ENCODE data around the gene LMO1. TPM values are rescaled to one million over a fixed set of nuclear protein-coding genes. Genes with fewer than 3 reads are reported as not detected.

The LMO1 gene
- total RNA-seq, 1 experiment from 2014 or later, result 0.27 TPM

GRCh38 chr11:8248786-8249185 lies 14.9 kb downstream of the LMO1 start:
- no peaks in the 10 kb centered on the region for H3K9me3 ChIP-seq (ENCODE audit: control insufficient read depth in 1 of 2, insufficient read depth in 1 of 2, low read depth in 1 of 2, low read length in 2 of 2)
- H3K36me3 ChIP-seq (ENCODE audit: control insufficient read depth in 1 of 2, insufficient read depth in 2 of 2, low read length in 2 of 2), result no peaks in the 10 kb centered on the region
- no peaks in the 10 kb centered on the region for H3K79me2 ChIP-seq (ENCODE audit: insufficient read depth, low read length)
- peaks cover 0 to 16% of the 10 kb centered on the region in 2 experiments; a peak in 2 of 4 replicates for H3K4me1 ChIP-seq (ENCODE audit: control insufficient read depth in 1 of 2, insufficient read depth in 2 of 2, low read length in 2 of 2)
- intact Hi-C loops (cut with micrococcal nuclease), result no loop called here
- TF ChIP-seq FOSL1 (IDR thresholded peaks at IDR 0.05; ENCODE audit: low read depth) (no peak), POLR2AphosphoS5 (IDR thresholded peaks at IDR 0.05; ENCODE audit: low read depth, low read length) (no peak), YY1 (IDR thresholded peaks at IDR 0.05; ENCODE audit: extremely low read depth, insufficient replicate concordance, low read depth, low read length) (no peak), TCF7L2 (IDR thresholded peaks at IDR 0.05; ENCODE audit: borderline replicate concordance, extremely low read depth, insufficient read depth, insufficient read length) (no peak), RAD21 (IDR thresholded peaks at IDR 0.05; ENCODE audit: low read depth) (no peak), EGR1 (IDR thresholded peaks at IDR 0.05; ENCODE audit: low read depth) (no peak), SIN3A (IDR thresholded peaks at IDR 0.05; ENCODE audit: low read depth) (no peak), EZH2phosphoT487 (IDR thresholded peaks at IDR 0.05; ENCODE audit: borderline replicate concordance) (no peak)
- TF ChIP-seq, protein P1, sequence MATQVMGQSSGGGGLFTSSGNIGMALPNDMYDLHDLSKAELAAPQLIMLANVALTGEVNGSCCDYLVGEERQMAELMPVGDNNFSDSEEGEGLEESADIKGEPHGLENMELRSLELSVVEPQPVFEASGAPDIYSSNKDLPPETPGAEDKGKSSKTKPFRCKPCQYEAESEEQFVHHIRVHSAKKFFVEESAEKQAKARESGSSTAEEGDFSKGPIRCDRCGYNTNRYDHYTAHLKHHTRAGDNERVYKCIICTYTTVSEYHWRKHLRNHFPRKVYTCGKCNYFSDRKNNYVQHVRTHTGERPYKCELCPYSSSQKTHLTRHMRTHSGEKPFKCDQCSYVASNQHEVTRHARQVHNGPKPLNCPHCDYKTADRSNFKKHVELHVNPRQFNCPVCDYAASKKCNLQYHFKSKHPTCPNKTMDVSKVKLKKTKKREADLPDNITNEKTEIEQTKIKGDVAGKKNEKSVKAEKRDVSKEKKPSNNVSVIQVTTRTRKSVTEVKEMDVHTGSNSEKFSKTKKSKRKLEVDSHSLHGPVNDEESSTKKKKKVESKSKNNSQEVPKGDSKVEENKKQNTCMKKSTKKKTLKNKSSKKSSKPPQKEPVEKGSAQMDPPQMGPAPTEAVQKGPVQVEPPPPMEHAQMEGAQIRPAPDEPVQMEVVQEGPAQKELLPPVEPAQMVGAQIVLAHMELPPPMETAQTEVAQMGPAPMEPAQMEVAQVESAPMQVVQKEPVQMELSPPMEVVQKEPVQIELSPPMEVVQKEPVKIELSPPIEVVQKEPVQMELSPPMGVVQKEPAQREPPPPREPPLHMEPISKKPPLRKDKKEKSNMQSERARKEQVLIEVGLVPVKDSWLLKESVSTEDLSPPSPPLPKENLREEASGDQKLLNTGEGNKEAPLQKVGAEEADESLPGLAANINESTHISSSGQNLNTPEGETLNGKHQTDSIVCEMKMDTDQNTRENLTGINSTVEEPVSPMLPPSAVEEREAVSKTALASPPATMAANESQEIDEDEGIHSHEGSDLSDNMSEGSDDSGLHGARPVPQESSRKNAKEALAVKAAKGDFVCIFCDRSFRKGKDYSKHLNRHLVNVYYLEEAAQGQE (IDR thresholded peaks at IDR 0.05; ENCODE audit: low read depth), result no peak
- no peak overlapping the region for H3K9ac ChIP-seq (ENCODE audit: low read length)
- ChIA-PET RAD21 (ENCODE audit: low non-redundant PET in 1 of 2, low total read pairs in 2 of 2, uncharacterized antibody in 2 of 2, unreplicated experiment in 2 of 2) (no interaction called here), CTCF (interaction anchor here (0.7 to 4.0 kb wide), 4 partner anchors 11 to 318 kb away, joined by 3 to 22 read pairs (median 4); partner anchors contain the start of gene LMO1), POLR2A (no interaction called here)
- no peak for ATAC-seq
- H3K4me2 ChIP-seq (ENCODE audit: low read length), result no peak overlapping the region
- no peaks in the 10 kb centered on the region for H3K9me2 ChIP-seq (ENCODE audit: insufficient read depth)
- H3K27ac ChIP-seq (ENCODE audit: low read depth, low read length), result no peak overlapping the region
- no peaks in the 10 kb centered on the region for H4K20me1 ChIP-seq (ENCODE audit: insufficient read depth)
- BruUV-seq (replicated peaks), result no TSS peak
- no peak overlapping the region for H3K4me3 ChIP-seq (replicated peaks in 1 of 2; ENCODE audit: low read depth in 1 of 2, low read length in 2 of 2)
- DNase-seq (ENCODE audit: low read depth, low spot score), result no peak
- H3K27me3 ChIP-seq (ENCODE audit: insufficient read depth, low read length), result no peaks in the 10 kb centered on the region
- no peak overlapping the region for H2AFZ ChIP-seq (ENCODE audit: low read depth, low read length, poor library complexity, severe bottlenecking)

All from HCT116 (cell line).